ENCODE results near the gene AQP5.

The AQP5 gene

GRCh38 chr12:49961111-49961922, at the start of gene AQP5:
TSS of gene AQP5 (plus strand) at chr12:49961872. CDS start at chr12:49962018, 146 bp downstream.
- no peak for DNase-seq

GRCh38 chr12:49912345-49913255, 49.1 kb upstream of the AQP5 start:
- no peak for DNase-seq

- DNase-seq, result no peak
These were observed 45.3 kb upstream of the AQP5 start for GRCh38 chr12:49916129-49916919.

- DNase-seq, result no peak
These were observed 44.4 kb upstream of the AQP5 start for GRCh38 chr12:49917166-49917787.

GRCh38 chr12:49917788-49918173, 43.9 kb upstream of the AQP5 start:
- DNase-seq, result no peak

GRCh38 chr12:49920241-49920914, 41.3 kb upstream of the AQP5 start:
- no peak for DNase-seq

GRCh38 chr12:49920915-49921286, 40.8 kb upstream of the AQP5 start:
- DNase-seq, result no peak

- DNase-seq, result no peak
These were observed 40.4 kb upstream of the AQP5 start for GRCh38 chr12:49921299-49921698.

- no peak for DNase-seq
These were observed 39.7 kb upstream of the AQP5 start for GRCh38 chr12:49921936-49922335.

GRCh38 chr12:49922349-49923034, 39.2 kb upstream of the AQP5 start:
- DNase-seq, result no peak

GRCh38 chr12:49923035-49923644, 38.5 kb upstream of the AQP5 start:
- DNase-seq, result no peak

- DNase-seq, result no peak
These were observed 37.7 kb upstream of the AQP5 start for GRCh38 chr12:49923880-49924556.

GRCh38 chr12:49924628-49925246, 36.9 kb upstream of the AQP5 start:
- DNase-seq, result no peak

GRCh38 chr12:49925433-49926204, 36.1 kb upstream of the AQP5 start:
- DNase-seq, result no peak

GRCh38 chr12:49928471-49928870, 33.2 kb upstream of the AQP5 start:
- DNase-seq, result no peak

GRCh38 chr12:49929581-49929980, 32.1 kb upstream of the AQP5 start:
- DNase-seq, result no peak

GRCh38 chr12:49930515-49931288, 31.0 kb upstream of the AQP5 start:
- DNase-seq, result no peak

- no peak for DNase-seq
These were observed 29.6 kb upstream of the AQP5 start for GRCh38 chr12:49932023-49932422.

Data from DMS153 (cell line).